ENCODE data around the gene UGT1A3.

UGT1A3 gene

GRCh38 chr2:233807966-233808935, 79.4 kb downstream of the UGT1A3 start:
- H3K9ac ChIP-seq (ENCODE audit: low read length) = no peak overlapping the region
- no peak overlapping the region for H3K4me3 ChIP-seq (ENCODE audit: low read depth, low read length)

GRCh38 chr2:233810385-233810784, 81.5 kb downstream of the UGT1A3 start:
- no peak overlapping the region for H3K4me3 ChIP-seq (ENCODE audit: low read depth, low read length)
- H3K4me1 ChIP-seq (ENCODE audit: control insufficient read depth, insufficient read depth, low read length) = no peaks in the 10 kb centered on the region
- no peak overlapping the region for H3K27ac ChIP-seq (ENCODE audit: low read depth, low read length)
- H3K9me3 ChIP-seq (ENCODE audit: control insufficient read depth, insufficient read depth, low read depth, low read length) = no peaks in the 10 kb centered on the region
- H3K36me3 ChIP-seq (ENCODE audit: control insufficient read depth, insufficient read depth, low read length) = no peaks in the 10 kb centered on the region
- H3K27me3 ChIP-seq (ENCODE audit: control insufficient read depth, insufficient read depth, low read length) = no peaks in the 10 kb centered on the region
- H3K9ac ChIP-seq (ENCODE audit: low read length) = no peak overlapping the region

More at GRCh38 chr2:233807966-233808935, 79.4 kb downstream of the UGT1A3 start:
- Histone ChIP-seq H3K9me3 (ENCODE audit: control insufficient read depth, insufficient read depth, low read depth, low read length) (no peaks in the 10 kb centered on the region), H3K36me3 (ENCODE audit: control insufficient read depth, insufficient read depth, low read length) (no peaks in the 10 kb centered on the region), H3K27me3 (ENCODE audit: control insufficient read depth, insufficient read depth, low read length) (0 out of 2 replicates have a peak, but pooled peaks cover 2% of the 10 kb centered on the region), H3K4me1 (ENCODE audit: control insufficient read depth, insufficient read depth, low read length) (no peaks in the 10 kb centered on the region), H3K27ac (ENCODE audit: low read depth, low read length) (no peak overlapping the region)

- Histone ChIP-seq H3K9me3 (ENCODE audit: control insufficient read depth, insufficient read depth, low read depth, low read length) (no peaks in the 10 kb centered on the region), H3K36me3 (ENCODE audit: control insufficient read depth, insufficient read depth, low read length) (no peaks in the 10 kb centered on the region), H3K27ac (ENCODE audit: low read depth, low read length) (no peak overlapping the region), H3K9ac (ENCODE audit: low read length) (no peak overlapping the region), H3K4me3 (ENCODE audit: low read depth, low read length) (no peak overlapping the region), H3K27me3 (ENCODE audit: control insufficient read depth, insufficient read depth, low read length) (no peaks in the 10 kb centered on the region), H3K4me1 (ENCODE audit: control insufficient read depth, insufficient read depth, low read length) (no peaks in the 10 kb centered on the region)
Observed at GRCh38 chr2:233811087-233811486, 82.2 kb downstream of the UGT1A3 start.

DNA sequence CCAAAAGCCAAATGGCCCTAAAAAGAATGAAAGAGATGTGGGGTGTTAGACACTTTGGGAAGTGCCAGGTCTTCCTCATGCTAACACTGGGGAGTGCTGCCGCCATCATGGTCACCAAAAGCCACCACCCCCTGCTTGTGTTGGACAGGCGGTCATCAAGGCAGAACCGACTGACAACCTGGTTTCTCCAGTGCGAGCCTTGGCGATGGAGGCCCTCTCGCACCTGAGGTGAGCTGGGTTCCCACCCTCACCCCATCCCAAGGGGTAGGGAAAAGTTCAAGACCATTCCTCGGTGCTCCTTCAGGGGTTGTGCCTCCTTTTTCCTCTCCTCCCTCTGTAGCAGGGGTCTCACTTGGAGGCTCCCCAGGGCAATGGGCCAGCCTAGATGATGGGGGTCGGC, 82.9 kb downstream of the UGT1A3 start:
- H3K4me3 ChIP-seq (ENCODE audit: low read depth, low read length) = no peak overlapping the region
- H3K27me3 ChIP-seq (ENCODE audit: control insufficient read depth, insufficient read depth, low read length) = no peaks in the 10 kb centered on the region
- H3K9ac ChIP-seq (ENCODE audit: low read length) = no peak overlapping the region
- H3K36me3 ChIP-seq (ENCODE audit: control insufficient read depth, insufficient read depth, low read length) = no peaks in the 10 kb centered on the region
- no peak overlapping the region for H3K27ac ChIP-seq (ENCODE audit: low read depth, low read length)
- H3K4me1 ChIP-seq (ENCODE audit: control insufficient read depth, insufficient read depth, low read length) = no peaks in the 10 kb centered on the region
- no peaks in the 10 kb centered on the region for H3K9me3 ChIP-seq (ENCODE audit: control insufficient read depth, insufficient read depth, low read depth, low read length)

GRCh38 chr2:233813236-233814055, 84.6 kb downstream of the UGT1A3 start:
- Histone ChIP-seq H3K4me1 (ENCODE audit: control insufficient read depth, insufficient read depth, low read length) (no peaks in the 10 kb centered on the region), H3K27ac (ENCODE audit: low read depth, low read length) (no peak overlapping the region), H3K36me3 (ENCODE audit: control insufficient read depth, insufficient read depth, low read length) (no peaks in the 10 kb centered on the region), H3K27me3 (ENCODE audit: control insufficient read depth, insufficient read depth, low read length) (no peaks in the 10 kb centered on the region), H3K4me3 (ENCODE audit: low read depth, low read length) (no peak overlapping the region), H3K9me3 (ENCODE audit: control insufficient read depth, insufficient read depth, low read depth, low read length) (no peaks in the 10 kb centered on the region), H3K9ac (ENCODE audit: low read length) (no peak overlapping the region)

DNA sequence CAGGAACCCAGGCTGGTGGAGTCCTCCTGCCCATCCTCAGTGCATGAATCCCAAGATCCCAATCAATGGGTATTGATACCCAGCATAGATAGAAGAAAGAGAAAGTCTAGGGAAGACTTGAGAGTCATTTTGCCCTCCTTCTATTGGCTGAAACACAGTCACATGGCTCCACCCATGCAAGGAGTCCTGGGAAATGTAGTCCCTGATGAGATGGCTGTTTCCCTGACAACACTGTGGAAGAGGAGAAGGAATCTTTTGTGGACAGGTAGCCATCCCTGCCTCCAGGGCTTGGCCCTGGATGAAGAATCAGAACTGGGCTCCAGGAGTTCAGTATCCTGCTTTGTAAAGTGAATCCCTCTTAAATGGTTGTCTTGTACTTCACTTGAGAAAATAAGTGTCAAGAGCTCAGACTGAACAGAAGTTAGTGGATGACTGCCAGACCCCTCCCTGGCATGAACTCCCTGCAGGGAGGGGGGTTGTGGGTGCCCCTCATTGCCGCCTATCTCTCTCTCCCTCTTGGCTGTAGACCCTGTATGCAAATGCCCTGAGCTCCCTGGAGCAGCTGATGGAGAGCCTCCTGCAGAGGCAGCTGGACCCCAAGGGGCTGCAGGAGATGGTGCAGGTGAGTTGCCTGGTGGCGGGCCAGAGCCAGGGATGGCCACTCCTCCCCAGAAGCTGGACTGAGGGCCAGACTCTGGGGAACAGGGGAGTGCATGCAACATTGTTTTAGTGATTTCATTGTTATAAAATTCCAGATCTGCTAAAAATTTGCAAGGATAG, 85.4 kb downstream of the UGT1A3 start:
- Histone ChIP-seq H3K9ac (ENCODE audit: low read length) (no peak overlapping the region), H3K36me3 (ENCODE audit: control insufficient read depth, insufficient read depth, low read length) (no peaks in the 10 kb centered on the region), H3K27ac (ENCODE audit: low read depth, low read length) (no peak overlapping the region), H3K9me3 (ENCODE audit: control insufficient read depth, insufficient read depth, low read depth, low read length) (no peaks in the 10 kb centered on the region), H3K4me1 (ENCODE audit: control insufficient read depth, insufficient read depth, low read length) (no peaks in the 10 kb centered on the region), H3K4me3 (ENCODE audit: low read depth, low read length) (no peak overlapping the region), H3K27me3 (ENCODE audit: control insufficient read depth, insufficient read depth, low read length) (no peaks in the 10 kb centered on the region)

DNA sequence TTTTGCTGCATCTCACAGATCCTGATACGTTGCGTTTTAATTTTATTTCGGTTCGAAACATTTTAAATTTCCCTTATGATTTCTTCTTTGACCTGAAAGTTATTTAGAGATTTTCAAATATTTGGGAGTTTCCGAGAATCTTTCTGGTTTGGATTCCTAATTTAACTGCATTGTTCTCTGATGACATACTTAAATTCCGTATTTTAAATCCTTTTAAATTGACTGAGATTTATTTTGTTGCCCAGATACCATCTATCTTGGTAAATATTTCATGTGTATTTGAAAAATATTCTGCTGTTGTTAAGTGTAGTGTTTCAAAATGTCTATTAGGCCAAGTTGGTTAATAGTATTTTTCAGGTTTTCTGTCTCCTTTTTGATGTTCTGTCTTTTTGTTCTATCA, 87.0 kb downstream of the UGT1A3 start:
- H3K27ac ChIP-seq (ENCODE audit: low read depth, low read length) = no peak overlapping the region
- no peaks in the 10 kb centered on the region for H3K27me3 ChIP-seq (ENCODE audit: control insufficient read depth, insufficient read depth, low read length)
- no peaks in the 10 kb centered on the region for H3K36me3 ChIP-seq (ENCODE audit: control insufficient read depth, insufficient read depth, low read length)
- no peaks in the 10 kb centered on the region for H3K9me3 ChIP-seq (ENCODE audit: control insufficient read depth, insufficient read depth, low read depth, low read length)
- no peak overlapping the region for H3K4me3 ChIP-seq (ENCODE audit: low read depth, low read length)
- no peaks in the 10 kb centered on the region for H3K4me1 ChIP-seq (ENCODE audit: control insufficient read depth, insufficient read depth, low read length)
- H3K9ac ChIP-seq (ENCODE audit: low read length) = no peak overlapping the region

DNA sequence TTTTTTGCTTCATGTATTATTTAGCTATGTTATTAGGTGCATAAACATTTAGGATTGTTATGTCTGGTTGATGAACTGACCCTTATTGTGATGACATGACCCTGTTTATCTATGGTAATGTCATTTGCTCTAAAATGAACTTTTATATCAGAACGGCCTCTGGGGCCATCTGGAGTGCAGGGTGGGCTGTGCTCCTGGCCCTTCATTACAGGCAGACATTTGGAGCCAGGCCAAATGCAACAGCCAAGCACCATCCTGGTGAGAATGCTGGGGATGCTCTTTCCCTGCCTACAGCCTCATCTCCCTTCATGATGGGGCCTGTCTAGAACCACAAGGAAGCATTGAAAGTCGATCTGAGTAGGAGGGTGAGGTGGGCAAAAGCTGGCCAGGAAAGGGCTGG, 87.5 kb downstream of the UGT1A3 start:
- no peaks in the 10 kb centered on the region for H3K4me1 ChIP-seq (ENCODE audit: control insufficient read depth, insufficient read depth, low read length)
- no peak overlapping the region for H3K9ac ChIP-seq (ENCODE audit: low read length)
- H3K27me3 ChIP-seq (ENCODE audit: control insufficient read depth, insufficient read depth, low read length) = no peaks in the 10 kb centered on the region
- H3K9me3 ChIP-seq (ENCODE audit: control insufficient read depth, insufficient read depth, low read depth, low read length) = no peaks in the 10 kb centered on the region
- no peaks in the 10 kb centered on the region for H3K36me3 ChIP-seq (ENCODE audit: control insufficient read depth, insufficient read depth, low read length)
- no peak overlapping the region for H3K27ac ChIP-seq (ENCODE audit: low read depth, low read length)
- H3K4me3 ChIP-seq (ENCODE audit: low read depth, low read length) = no peak overlapping the region

GRCh38 chr2:233816771-233817170, 87.9 kb downstream of the UGT1A3 start:
- H3K4me3 ChIP-seq (ENCODE audit: low read depth, low read length) = no peak overlapping the region
- no peaks in the 10 kb centered on the region for H3K27me3 ChIP-seq (ENCODE audit: control insufficient read depth, insufficient read depth, low read length)
- no peak overlapping the region for H3K27ac ChIP-seq (ENCODE audit: low read depth, low read length)
- no peak overlapping the region for H3K9ac ChIP-seq (ENCODE audit: low read length)
- no peaks in the 10 kb centered on the region for H3K36me3 ChIP-seq (ENCODE audit: control insufficient read depth, insufficient read depth, low read length)
- H3K9me3 ChIP-seq (ENCODE audit: control insufficient read depth, insufficient read depth, low read depth, low read length) = no peaks in the 10 kb centered on the region
- no peaks in the 10 kb centered on the region for H3K4me1 ChIP-seq (ENCODE audit: control insufficient read depth, insufficient read depth, low read length)

- no peaks in the 10 kb centered on the region for H3K36me3 ChIP-seq (ENCODE audit: control insufficient read depth, insufficient read depth, low read length)
- H3K27ac ChIP-seq (ENCODE audit: low read depth, low read length) = no peak overlapping the region
- no peak overlapping the region for H3K4me3 ChIP-seq (ENCODE audit: low read depth, low read length)
Observed at GRCh38 chr2:233817361-233817911, 88.6 kb downstream of the UGT1A3 start.

More at GRCh38 chr2:233817361-233817911, 88.6 kb downstream of the UGT1A3 start:
- H3K4me1 ChIP-seq (ENCODE audit: control insufficient read depth, insufficient read depth, low read length) = no peaks in the 10 kb centered on the region
- H3K9me3 ChIP-seq (ENCODE audit: control insufficient read depth, insufficient read depth, low read depth, low read length) = no peaks in the 10 kb centered on the region
- H3K27me3 ChIP-seq (ENCODE audit: control insufficient read depth, insufficient read depth, low read length) = no peaks in the 10 kb centered on the region
- no peak overlapping the region for H3K9ac ChIP-seq (ENCODE audit: low read length)
